Measurements from ENCODE around the gene AOPEP. TPM values are rescaled to one million over a fixed set of nuclear protein-coding genes. Genes with fewer than 3 reads are reported as not detected.

Gene AOPEP
- total and polyA plus RNA-seq, 11 donors = 105 to 310 (median 185) TPM

GRCh38 chr9:95102001-95102433 is 375.5 kb downstream of the AOPEP start:
- DNase-seq = peak in 1 of 5 donors; percentile 26
- no peaks in the 10 kb centered on the region for H3K9me3 ChIP-seq
- H3K4me1 ChIP-seq = peaks cover 0 to 82% (median 42%) of the 10 kb centered on the region in 12 donors
- ATAC-seq = peak; percentile 14 to 22 (median 20)
- intact Hi-C loops (cut with DNase I) = no loop called here
- TF ChIP-seq CTCF (IDR thresholded peaks at IDR 0.05) (no peak), POLR2A (IDR thresholded peaks at IDR 0.05) (no peak)
- no peaks in the 10 kb centered on the region for H3K27me3 ChIP-seq
- no peak overlapping the region for H3K4me3 ChIP-seq
- peaks cover 0 to 58% (median 21%) of the 10 kb centered on the region in 9 donors for H3K36me3 ChIP-seq
- peak overlapping the region in 9 of 12 donors; percentile 1 to 63 (median 31) for H3K27ac ChIP-seq
- WGBS, 4 donors = 63 to 76% (median 73%) methylated on average over 8 of the region's 8 CpGs

- ATAC-seq = no peak
- Histone ChIP-seq H3K9me3 (no peaks in the 10 kb centered on the region), H3K36me3 (peaks cover 0 to 60% (median 25%) of the 10 kb centered on the region in 9 donors), H3K27me3 (no peaks in the 10 kb centered on the region), H3K27ac (peak overlapping the region in 10 of 12 donors; percentile 4 to 63 (median 18)), H3K4me1 (peaks cover 0 to 84% (median 42%) of the 10 kb centered on the region in 12 donors), H3K4me3 (no peak overlapping the region)
- WGBS, 4 donors = 77 to 89% (median 81%) methylated on average over 14 to 18 of the region's 18 CpGs
- intact Hi-C loops (cut with DNase I) = no loop called here
- TF ChIP-seq CTCF (IDR thresholded peaks at IDR 0.05) = no peak
- no peak for TF ChIP-seq POLR2A (IDR thresholded peaks at IDR 0.05)
- DNase-seq = peak in 1 of 5 donors; percentile 22
Measured at GRCh38 chr9:95102572-95102971, 376.1 kb downstream of the AOPEP start.

GRCh38 chr9:95103281-95103771 is 376.8 kb downstream of the AOPEP start:
- Histone ChIP-seq H3K27ac (peak overlapping the region in 10 of 12 donors; percentile 2 to 63 (median 30)), H3K4me1 (peaks cover 0 to 80% (median 39%) of the 10 kb centered on the region in 12 donors), H3K9me3 (no peaks in the 10 kb centered on the region), H3K27me3 (no peaks in the 10 kb centered on the region), H3K36me3 (peaks cover 0 to 68% (median 30%) of the 10 kb centered on the region in 9 donors), H3K4me3 (no peak overlapping the region)
- TF ChIP-seq CTCF (IDR thresholded peaks at IDR 0.05) (peak in 2 of 12 donors; percentile 19 to 24), POLR2A (IDR thresholded peaks at IDR 0.05) (no peak)
- 50 to 68% (median 64%) methylated on average over 15 of the region's 15 CpGs for WGBS, 4 donors
- DNase-seq = peak in 2 of 5 donors; percentile 66 to 68
- ATAC-seq = peak; percentile 7 to 41 (median 34)
- intact Hi-C loops (cut with DNase I) = no loop called here

GRCh38 chr9:95103871-95104580 is 377.5 kb downstream of the AOPEP start:
- Histone ChIP-seq H3K4me1 (peaks cover 0 to 73% (median 35%) of the 10 kb centered on the region in 12 donors), H3K9me3 (no peaks in the 10 kb centered on the region), H3K27me3 (no peaks in the 10 kb centered on the region), H3K36me3 (peaks cover 0 to 73% (median 33%) of the 10 kb centered on the region in 9 donors), H3K4me3 (no peak overlapping the region), H3K27ac (peak overlapping the region in 9 of 12 donors; percentile 2 to 63 (median 31))
- ATAC-seq (peak; percentile 15 to 44 (median 36)), DNase-seq (peak in 2 of 5 donors; percentile 34 to 60)
- TF ChIP-seq CTCF (IDR thresholded peaks at IDR 0.05) (no peak), POLR2A (IDR thresholded peaks at IDR 0.05) (no peak)
- intact Hi-C loops (cut with DNase I) = no loop called here
- 55 to 59% (median 57%) methylated on average over 10 to 20 of the region's 20 CpGs for WGBS, 4 donors

Measured in heart left ventricle (tissue), 16 donors.